ENCODE measurements around the gene ACTN1.

DNA sequence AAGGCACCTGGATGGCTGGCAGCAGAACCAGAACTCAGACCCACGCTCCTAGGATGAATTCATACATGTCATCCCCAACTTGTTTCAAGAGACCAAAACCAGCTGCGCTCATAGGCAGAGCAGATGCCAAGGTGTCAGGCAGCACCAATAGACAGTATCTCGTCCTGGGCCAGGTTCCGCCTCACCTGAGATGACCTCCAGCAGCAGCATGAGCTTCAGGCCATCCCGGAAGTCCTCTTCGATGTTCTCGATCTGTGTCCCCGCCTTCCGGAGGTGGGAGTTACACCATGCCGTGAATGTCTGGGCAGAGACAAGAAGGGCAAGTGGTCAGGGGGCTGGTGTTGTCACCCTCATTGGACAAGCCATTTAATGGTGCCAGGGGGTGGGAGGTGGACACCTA is 53.7 kb downstream of the ACTN1 start:
- TF ChIP-seq GABPA (IDR thresholded peaks at IDR 0.05; ENCODE audit: borderline replicate concordance, insufficient read depth, low read length), result no peak
- TF ChIP-seq, protein P1, sequence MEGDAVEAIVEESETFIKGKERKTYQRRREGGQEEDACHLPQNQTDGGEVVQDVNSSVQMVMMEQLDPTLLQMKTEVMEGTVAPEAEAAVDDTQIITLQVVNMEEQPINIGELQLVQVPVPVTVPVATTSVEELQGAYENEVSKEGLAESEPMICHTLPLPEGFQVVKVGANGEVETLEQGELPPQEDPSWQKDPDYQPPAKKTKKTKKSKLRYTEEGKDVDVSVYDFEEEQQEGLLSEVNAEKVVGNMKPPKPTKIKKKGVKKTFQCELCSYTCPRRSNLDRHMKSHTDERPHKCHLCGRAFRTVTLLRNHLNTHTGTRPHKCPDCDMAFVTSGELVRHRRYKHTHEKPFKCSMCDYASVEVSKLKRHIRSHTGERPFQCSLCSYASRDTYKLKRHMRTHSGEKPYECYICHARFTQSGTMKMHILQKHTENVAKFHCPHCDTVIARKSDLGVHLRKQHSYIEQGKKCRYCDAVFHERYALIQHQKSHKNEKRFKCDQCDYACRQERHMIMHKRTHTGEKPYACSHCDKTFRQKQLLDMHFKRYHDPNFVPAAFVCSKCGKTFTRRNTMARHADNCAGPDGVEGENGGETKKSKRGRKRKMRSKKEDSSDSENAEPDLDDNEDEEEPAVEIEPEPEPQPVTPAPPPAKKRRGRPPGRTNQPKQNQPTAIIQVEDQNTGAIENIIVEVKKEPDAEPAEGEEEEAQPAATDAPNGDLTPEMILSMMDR (IDR thresholded peaks at IDR 0.05; ENCODE audit: control extremely low read depth in 1 of 3, insufficient read depth in 1 of 3, low read depth in 1 of 3, low read length in 3 of 3), result no peak
- TF ChIP-seq POLR2A (IDR thresholded peaks at IDR 0.05; ENCODE audit: control extremely low read depth in 1 of 2, low read depth in 2 of 2, low read length in 2 of 2), result no peak
- TF ChIP-seq TAF1 (IDR thresholded peaks at IDR 0.05; ENCODE audit: low read depth, low read length), result no peak
- no peak for TF ChIP-seq SRF (IDR thresholded peaks at IDR 0.05; ENCODE audit: low read depth, low read length)

Data from H1 (cell line).